ENCODE results near the gene P3H4. TPM values are rescaled to one million over a fixed set of nuclear protein-coding genes. Genes with fewer than 3 reads are reported as not detected.

Gene P3H4
- total and polyA plus RNA-seq, 2 experiments from 2014 or later, result 118 to 138 TPM

DNA sequence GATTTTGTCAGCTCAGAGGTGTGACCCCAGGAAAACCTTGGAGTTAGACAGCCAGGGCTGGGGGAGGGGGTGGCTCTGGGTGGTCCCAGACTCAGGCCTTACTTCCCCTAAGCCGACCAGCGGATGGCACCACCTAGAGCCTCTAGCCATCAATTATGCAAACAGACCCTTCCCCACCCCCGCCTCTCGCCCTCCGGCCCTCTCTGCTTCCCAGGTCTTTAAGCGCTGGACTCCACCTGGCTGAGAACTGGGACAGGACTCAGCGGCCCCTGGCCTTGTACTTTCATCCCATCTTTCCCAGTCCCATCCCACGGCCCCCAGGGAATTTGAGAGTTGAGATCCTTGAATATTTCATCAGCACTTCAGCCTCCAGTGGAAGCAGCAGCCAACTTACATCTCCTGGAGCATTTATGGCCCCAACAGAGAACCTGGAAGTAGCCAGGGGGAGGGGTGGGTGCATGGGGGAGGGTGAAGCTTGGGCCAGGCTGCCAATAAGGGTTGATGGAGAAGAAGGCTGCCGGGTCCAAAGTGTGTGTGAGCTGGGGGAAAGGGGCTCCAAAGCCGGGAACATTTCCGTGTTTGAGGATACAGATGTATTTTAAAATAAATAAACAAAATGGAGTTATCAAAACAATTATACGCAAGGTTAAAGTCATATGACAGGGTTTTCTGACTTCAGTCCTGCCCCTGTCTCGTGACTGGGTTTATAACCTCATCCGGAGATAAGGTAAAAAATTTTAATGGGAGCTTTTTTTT is 17.8 kb downstream of the P3H4 start:
- peak overlapping the region; percentile 20 for H3K4me3 ChIP-seq
- H3K36me3 ChIP-seq, result no peaks in the 10 kb centered on the region
- no peaks in the 10 kb centered on the region for H3K9me3 ChIP-seq (ENCODE audit: low read depth)
- peak; percentile 67 for DNase-seq (ENCODE audit: low read depth in 1 of 2, low spot score in 1 of 2)
- peak; percentile 4 for TF ChIP-seq CTCF (IDR thresholded peaks at IDR 0.05; ENCODE audit: low read depth, low read length)
- no peaks in the 10 kb centered on the region for H3K27me3 ChIP-seq
- H3K27ac ChIP-seq, result peak overlapping the region; percentile 99
- H3K4me1 ChIP-seq (ENCODE audit: low read depth), result peaks cover 43% of the 10 kb centered on the region

- Histone ChIP-seq H3K4me3 (peak overlapping the region; percentile 20), H3K27ac (peak overlapping the region; percentile 99), H3K9me3 (ENCODE audit: low read depth) (no peaks in the 10 kb centered on the region), H3K4me1 (ENCODE audit: low read depth) (peaks cover 43% of the 10 kb centered on the region), H3K27me3 (no peaks in the 10 kb centered on the region), H3K36me3 (no peaks in the 10 kb centered on the region)
- peak; percentile 92 to 95 for DNase-seq (ENCODE audit: low read depth in 1 of 2, low spot score in 1 of 2)
- no peak for TF ChIP-seq CTCF (IDR thresholded peaks at IDR 0.05; ENCODE audit: low read depth, low read length)
These were observed 18.6 kb downstream of the P3H4 start for GRCh38 chr17:41792845-41793783.

DNA sequence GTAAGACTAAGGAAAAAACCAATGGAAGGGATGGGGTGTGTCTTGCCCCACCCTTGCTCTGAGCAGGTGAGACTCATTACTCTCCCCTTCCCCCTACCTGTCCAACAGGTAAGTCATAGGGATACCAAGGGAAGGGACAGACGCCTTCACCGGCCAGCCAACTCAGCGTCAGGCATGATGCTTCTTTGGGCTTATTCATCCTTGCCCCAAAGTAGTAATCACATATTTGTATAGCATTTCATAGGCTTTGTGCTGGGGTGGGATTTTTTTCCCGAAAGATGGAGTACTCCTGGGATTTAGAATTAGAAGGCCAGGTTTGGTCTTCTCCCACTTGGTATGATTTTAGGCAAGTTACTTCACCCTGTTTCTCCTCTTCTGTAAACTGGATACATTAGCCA is 24.7 kb downstream of the P3H4 start:
- H3K27me3 ChIP-seq, result no peaks in the 10 kb centered on the region
- no peaks in the 10 kb centered on the region for H3K9me3 ChIP-seq (ENCODE audit: low read depth)
- TF ChIP-seq CTCF (IDR thresholded peaks at IDR 0.05; ENCODE audit: low read depth, low read length), result no peak
- no peak overlapping the region for H3K4me3 ChIP-seq
- DNase-seq (ENCODE audit: low read depth in 1 of 2, low spot score in 1 of 2), result no peak
- no peaks in the 10 kb centered on the region for H3K36me3 ChIP-seq
- no peak overlapping the region for H3K27ac ChIP-seq
- H3K4me1 ChIP-seq (ENCODE audit: low read depth), result peaks cover 31% of the 10 kb centered on the region

GRCh38 chr17:41786227-41787020 is 25.3 kb downstream of the P3H4 start, which contains the start of gene JUP:
Gene JUP (minus strand): TSS chr17:41786711. CDS start chr17:41771854, 14,857 bp downstream.
- peaks cover 32% of the 10 kb centered on the region for H3K4me1 ChIP-seq (ENCODE audit: low read depth)
- peak; percentile 99 to 100 for DNase-seq (ENCODE audit: low read depth in 1 of 2, low spot score in 1 of 2)
- H3K27me3 ChIP-seq, result no peaks in the 10 kb centered on the region
- no peaks in the 10 kb centered on the region for H3K36me3 ChIP-seq
- TF ChIP-seq CTCF (IDR thresholded peaks at IDR 0.05; ENCODE audit: low read depth, low read length), result peak; percentile 35
- peak within 1 kb of the TSS; percentile 51 for H3K4me3 ChIP-seq
- no peaks in the 10 kb centered on the region for H3K9me3 ChIP-seq (ENCODE audit: low read depth)
- H3K27ac ChIP-seq, result peak within 1 kb of the TSS; percentile 88

GRCh38 chr17:41785859-41786226 is 25.9 kb downstream of the P3H4 start:
- Histone ChIP-seq H3K4me1 (ENCODE audit: low read depth) (peaks cover 35% of the 10 kb centered on the region), H3K36me3 (no peaks in the 10 kb centered on the region), H3K27ac (peak overlapping the region; percentile 88), H3K4me3 (peak overlapping the region; percentile 51), H3K9me3 (ENCODE audit: low read depth) (no peaks in the 10 kb centered on the region), H3K27me3 (no peaks in the 10 kb centered on the region)
- no peak for TF ChIP-seq CTCF (IDR thresholded peaks at IDR 0.05; ENCODE audit: low read depth, low read length)
- DNase-seq (ENCODE audit: low read depth in 1 of 2, low spot score in 1 of 2), result peak in 1 of 2 donors; percentile 35
